HepG2 (cell line): ENCODE measurements around the gene ZBTB7B. TPM values are rescaled to one million over a fixed set of nuclear protein-coding genes. Genes with fewer than 3 reads are reported as not detected.

Source experiments
- ADNP ChIP-seq: sonication (generic); formaldehyde crosslinking; IDR thresholded peaks from 2 replicates; pipeline ENCODE4 v1.4.0; 2020; ENCODE audit warnings: missing genetic modification reagents
- ARHGAP35 ChIP-seq: sonication (generic); formaldehyde crosslinking; IDR thresholded peaks from 2 replicates; pipeline ENCODE4 v1.9.0; 2022; ENCODE audit warnings: mild to moderate bottlenecking, inconsistent platforms, moderate library complexity, missing genetic modification reagents, borderline replicate concordance
- HDAC1 ChIP-seq: sonication (generic); formaldehyde crosslinking; IDR thresholded peaks from 2 replicates; pipeline ENCODE4 v1.5.1; 2020; ENCODE audit warnings: mild to moderate bottlenecking, missing genetic modification reagents
- HNRNPL ChIP-seq: fragments of 200-400 bp; formaldehyde crosslinking; IDR thresholded peaks from 2 replicates; pipeline ENCODE4 v1.6.1; 2017; ENCODE audit warnings: mild to moderate bottlenecking, low read depth, low read length
- IRX3 ChIP-seq: sonication (generic); formaldehyde crosslinking; IDR thresholded peaks from 2 replicates; pipeline ENCODE4 v1.8.1; 2023; ENCODE audit warnings: mild to moderate bottlenecking, low read depth, missing genetic modification reagents, borderline replicate concordance
- KLF9 ChIP-seq: IDR thresholded peaks from 2 replicates; pipeline ENCODE4 v1.6.1; 2016; ENCODE audit warnings: low read depth
- PHF5A ChIP-seq: IDR thresholded peaks from one replicate; pipeline ENCODE4 v1.6.1; 2018; ENCODE audit warnings: low read depth, missing genetic modification reagents; ENCODE audit not compliant: unreplicated experiment
- PHF8 ChIP-seq: sonication (generic); formaldehyde crosslinking; IDR thresholded peaks from 2 replicates; pipeline ENCODE4 v1.5.0; 2020; ENCODE audit warnings: missing genetic modification reagents
- POGK ChIP-seq: sonication (generic); formaldehyde crosslinking; conservative IDR thresholded peaks from 2 replicates; pipeline ENCODE4 v1.8.0; 2022; ENCODE audit warnings: mild to moderate bottlenecking, moderate library complexity, missing genetic modification reagents
- PRMT3 ChIP-seq: sonication (generic); formaldehyde crosslinking; IDR thresholded peaks from 2 replicates; pipeline ENCODE4 v1.8.1; 2022; ENCODE audit warnings: low read depth, mild to moderate bottlenecking, moderate library complexity, missing genetic modification reagents, borderline replicate concordance
- RELA ChIP-seq: sonication (generic); formaldehyde crosslinking; IDR thresholded peaks from 2 replicates; pipeline ENCODE4 v1.4.0; 2020; ENCODE audit warnings: missing genetic modification reagents
- SIX1 ChIP-seq: sonication (generic); formaldehyde crosslinking; IDR thresholded peaks from 2 replicates; pipeline ENCODE4 v1.4.0; 2020; ENCODE audit warnings: missing genetic modification reagents, borderline replicate concordance
- SMYD3 ChIP-seq: sonication (generic); formaldehyde crosslinking; IDR thresholded peaks from 2 replicates; pipeline ENCODE4 v1.8.1; 2023; ENCODE audit warnings: mild to moderate bottlenecking, missing genetic modification reagents
- SNAPC2 ChIP-seq: sonication (generic); formaldehyde crosslinking; IDR thresholded peaks from 2 replicates; pipeline ENCODE4 v1.8.1; 2022; ENCODE audit warnings: mild to moderate bottlenecking, missing genetic modification reagents
- SNAPC4 ChIP-seq: sonication (generic); formaldehyde crosslinking; IDR thresholded peaks from 2 replicates; pipeline ENCODE4 v1.4.0; 2020; ENCODE audit warnings: mild to moderate bottlenecking, missing genetic modification reagents
- TBP ChIP-seq: sonication (generic); formaldehyde crosslinking; IDR thresholded peaks from 2 replicates; pipeline ENCODE4 v1.5.0; 2020; ENCODE audit warnings: missing genetic modification reagents
- THAP11 ChIP-seq: IDR thresholded peaks from 2 replicates; pipeline ENCODE4 v1.6.1; 2016; ENCODE audit warnings: missing biosample characterization, missing genetic modification reagents
- ZFP62 ChIP-seq: sonication (generic); formaldehyde crosslinking; IDR thresholded peaks from 2 replicates; pipeline ENCODE4 v1.4.0; 2020; ENCODE audit warnings: missing genetic modification reagents
- ZMYM4 ChIP-seq: sonication (generic); formaldehyde crosslinking; IDR thresholded peaks from 2 replicates; pipeline ENCODE4 v1.8.1; 2023; ENCODE audit warnings: mild to moderate bottlenecking, missing genetic modification reagents
- ZNF589 ChIP-seq: sonication (generic); formaldehyde crosslinking; conservative IDR thresholded peaks from 2 replicates; pipeline ENCODE4 v1.8.0; 2022; ENCODE audit warnings: mild to moderate bottlenecking, moderate library complexity, missing genetic modification reagents
- ZNF790 ChIP-seq: sonication (generic); formaldehyde crosslinking; IDR thresholded peaks from 2 replicates; pipeline ENCODE4 v1.8.0; 2022; ENCODE audit warnings: missing genetic modification reagents, mild to moderate bottlenecking, borderline replicate concordance
- ZNF792 ChIP-seq: IDR thresholded peaks from 2 replicates; pipeline ENCODE4 v1.6.1; 2016
- ZNF879 ChIP-seq: sonication (generic); formaldehyde crosslinking; IDR thresholded peaks from 2 replicates; pipeline ENCODE4 v1.8.1; 2023; ENCODE audit warnings: missing genetic modification reagents
- ZSCAN5A ChIP-seq: sonication (generic); formaldehyde crosslinking; IDR thresholded peaks from 2 replicates; pipeline ENCODE4 v1.8.0; 2022; ENCODE audit warnings: mild to moderate bottlenecking, missing genetic modification reagents, borderline replicate concordance
- polyA plus RNA-seq, 8 experiments: library from polyadenylated mRNA; depleted of rRNA in 3 of 8; stranded (reverse) in 7 of 8; unstranded in 1 of 8; fragments of >200 nt; fragmentation: Illumina TruSeq in 4 of 8; extraction: Trizol in 4 of 8; gene quantifications; 2 replicates each; pipeline versions ENCODE4 v1.2.1 to v1.2.3, GENCODE V29; 2011 to 2016; ENCODE audit warnings: low read depth in 4 of 8, missing spikeins in 1 of 8, mixed read lengths in 1 of 8; ENCODE audit not compliant: insufficient read depth in 1 of 8
- total RNA-seq, 5 experiments: library from RNA; depleted of rRNA; stranded (reverse); fragments of >200 nt; fragmentation: Illumina TruSeq; extraction: Trizol; gene quantifications; 2 replicates each; pipeline ENCODE4 v1.2.3, GENCODE V29; 2016; ENCODE audit warnings: low read depth in 1 of 5

The ZBTB7B gene
- total and polyA plus RNA-seq, 2 of the 13 experiments (the other 11 are each of a cell fraction or from before 2014, with no cell fraction given) = 15.5 to 17.5 TPM

GRCh38 chr1:154982897-154983648, 19.5 kb upstream of the ZBTB7B start, which contains the start of gene FLAD1 (continued):
- TF ChIP-seq ZSCAN5A (CRISPR knock-in tag) (no peak; the same call in 1 of the 2 replicates), SNAPC2 (CRISPR knock-in tag) (no peak), ZNF790 (CRISPR knock-in tag) (no peak), HDAC1 (peak; percentile 94), ZNF879 (CRISPR knock-in tag) (no peak), PHF5A (no peak), PRMT3 (CRISPR knock-in tag) (no peak), POGK (CRISPR knock-in tag) (0 out of 2 replicates have a peak, but pooled peaks have one; percentile 53), ADNP (no peak), ZMYM4 (CRISPR knock-in tag) (peak; percentile 70), SMYD3 (CRISPR knock-in tag) (no peak), HNRNPL (no peak), PHF8 (CRISPR knock-in tag) (peak; percentile 58), ARHGAP35 (CRISPR knock-in tag) (no peak), THAP11 (peak; percentile 90), ZNF589 (CRISPR knock-in tag) (no peak), TBP (CRISPR knock-in tag) (no peak), SNAPC4 (CRISPR knock-in tag) (peak; percentile 43; the same call in 1 of the 2 replicates), RELA (CRISPR knock-in tag) (no peak), IRX3 (CRISPR knock-in tag) (peak; percentile 58; the same call in 1 of the 2 replicates), ZNF792 (CRISPR knock-in tag) (no peak), SIX1 (CRISPR knock-in tag) (no peak), ZFP62 (CRISPR knock-in tag) (no peak), KLF9 (no peak)
